Panc1 (cell line): ENCODE data around the gene TANGO6. TPM values are rescaled to one million over a fixed set of nuclear protein-coding genes. Genes with fewer than 3 reads are reported as not detected.

ENCODE experiments used
- ATAC-seq: fragments of 200-7000 bp; cut with Tn5 transposase; 2 replicates; pipeline ENCODE4 v1.9.1; 2020; ENCODE audit warnings: mild to moderate bottlenecking, moderate library complexity
- BruUV-seq: library from RNA; stranded (reverse); fragments of 400-500 nt; replicated peaks from 2 replicates; lab custom pipeline; 2021; lab: Mats Ljungman, UMichigan
- CTCF ChIA-PET: fragments of 300-600 bp; sonication (Branson Sonifier 250); formaldehyde crosslinking; loops from one replicate; lab custom pipeline; 2022; ENCODE audit warnings: antibody characterized with exemption; lab: Charles Lee
- POLR2A ChIA-PET: fragments of 300-600 bp; sonication (Branson Sonifier 250); formaldehyde crosslinking; loops from one replicate; lab custom pipeline; 2022; ENCODE audit warnings: antibody characterized with exemption; lab: Charles Lee
- DNase-seq: peaks from one replicate; pipeline ENCODE4 v3.0.0-alpha.2; 2010; ENCODE audit warnings: low read depth, low spot score
- H3K27ac ChIP-seq: 2 replicates; pipeline ENCODE4 v1.5.1; 2011; ENCODE audit warnings: mild to moderate bottlenecking, low read length, inconsistent platforms
- H3K27me3 ChIP-seq: fragments of 200-500 bp; sonication (Bioruptor generic); 2 replicates; pipeline ENCODE4 v1.6.0; 2014; ENCODE audit warnings: low read length, inconsistent platforms; ENCODE audit not compliant: control insufficient read depth, insufficient read depth
- H3K36me3 ChIP-seq: fragments of 200-500 bp; sonication (Bioruptor generic); 2 replicates; pipeline ENCODE4 v1.5.1; 2014; ENCODE audit warnings: inconsistent platforms, mild to moderate bottlenecking, low read length, moderate library complexity; ENCODE audit not compliant: control insufficient read depth, insufficient read depth
- H3K4me1 ChIP-seq: 2 replicates; pipeline ENCODE4 v1.5.1; 2011; ENCODE audit warnings: inconsistent platforms, mild to moderate bottlenecking, low read length, moderate library complexity; ENCODE audit not compliant: control insufficient read depth, insufficient read depth
- H3K4me3 ChIP-seq, 2 experiments: 2 replicates each; pipeline ENCODE4 v1.5.1; 2011 to 2012; ENCODE audit warnings: low read depth in 2 of 2, low read length in 2 of 2, mild to moderate bottlenecking in 2 of 2, inconsistent platforms in 1 of 2, moderate library complexity in 1 of 2
- H3K9me3 ChIP-seq: fragments of 200-500 bp; sonication (Bioruptor generic); 2 replicates; pipeline ENCODE4 v1.5.1; 2014; ENCODE audit warnings: low read depth, mild to moderate bottlenecking, inconsistent platforms, low read length, moderate library complexity; ENCODE audit not compliant: control insufficient read depth, insufficient read depth
- POLR2AphosphoS5 ChIP-seq: IDR thresholded peaks from 2 replicates; pipeline ENCODE4 v1.6.1; 2012; ENCODE audit warnings: mild to moderate bottlenecking, low read depth, low read length, moderate library complexity
- SIN3A ChIP-seq: IDR thresholded peaks from 2 replicates; pipeline ENCODE4 v1.6.1; 2012; ENCODE audit warnings: low read depth, mild to moderate bottlenecking, low read length, moderate library complexity, borderline replicate concordance; ENCODE audit not compliant: insufficient read depth
- TCF7L2 ChIP-seq: IDR thresholded peaks from 2 replicates; pipeline ENCODE4 v1.6.1; 2011; ENCODE audit warnings: mild to moderate bottlenecking, low read depth, low read length, inconsistent platforms
- in situ Hi-C: cut with HindIII; loops from 2 replicates; pipeline ENCODE4 v1.10.0; 2016; ENCODE audit warnings: low sequenced_read_pairs, low pct_unique_long_range_greater_than_20kb
- intact Hi-C: fragments of 100-400 bp; cut with micrococcal nuclease; formaldehyde crosslinking; loops from one replicate; pipeline ENCODE4 v1.10.0; 2022; ENCODE audit not compliant: unreplicated experiment
- total RNA-seq: library from RNA; stranded (reverse); gene quantifications from one replicate; pipeline ENCODE4 v1.2.1, GENCODE V29; 2021; ENCODE audit not compliant: unreplicated experiment
- TF ChIP-seq, protein P1 (sequence below), 2 experiments: IDR thresholded peaks; 2 replicates each; pipeline ENCODE4 v1.6.1; 2011 to 2012; ENCODE audit warnings: low read depth in 2 of 2, control low read depth in 1 of 2, low read length in 1 of 2, mild to moderate bottlenecking in 1 of 2, moderate library complexity in 1 of 2; ENCODE audit not compliant: insufficient read depth in 1 of 2
- TF ChIP-seq, protein P2 (sequence below): fragments of 450-650 bp; IDR thresholded peaks from 2 replicates; pipeline ENCODE4 v1.5.1; 2017; ENCODE audit warnings: mild to moderate bottlenecking

Gene TANGO6
- total RNA-seq, 1 experiment from 2014 or later: 11.0 TPM

DNA sequence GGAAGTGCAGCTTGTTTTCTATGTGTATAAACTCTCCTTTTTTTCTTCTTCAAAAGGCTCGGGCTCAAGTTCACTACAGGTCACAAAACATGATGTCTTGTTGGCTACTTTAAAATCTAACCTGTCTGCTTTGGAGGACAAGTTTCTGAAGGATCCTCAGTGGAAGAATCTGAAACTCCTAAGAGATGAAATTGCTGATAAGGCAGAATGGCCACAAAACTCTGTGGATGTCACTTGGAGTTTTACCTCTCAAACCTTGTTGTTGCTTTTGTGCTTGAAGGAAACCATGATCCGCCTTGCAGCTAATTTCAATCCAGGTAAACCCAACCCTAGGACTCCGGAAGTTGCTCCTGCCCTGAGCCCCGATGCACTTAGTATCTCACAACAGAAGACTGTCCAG is 16.5 kb downstream of the TANGO6 start:
- CTCF ChIA-PET: no interaction called here
- ATAC-seq (no peak), DNase-seq (no peak)
- no peaks in the 10 kb centered on the region for H3K36me3 ChIP-seq
- no peak for TF ChIP-seq TCF7L2
- TF ChIP-seq SIN3A: no peak
- TF ChIP-seq, protein P1, sequence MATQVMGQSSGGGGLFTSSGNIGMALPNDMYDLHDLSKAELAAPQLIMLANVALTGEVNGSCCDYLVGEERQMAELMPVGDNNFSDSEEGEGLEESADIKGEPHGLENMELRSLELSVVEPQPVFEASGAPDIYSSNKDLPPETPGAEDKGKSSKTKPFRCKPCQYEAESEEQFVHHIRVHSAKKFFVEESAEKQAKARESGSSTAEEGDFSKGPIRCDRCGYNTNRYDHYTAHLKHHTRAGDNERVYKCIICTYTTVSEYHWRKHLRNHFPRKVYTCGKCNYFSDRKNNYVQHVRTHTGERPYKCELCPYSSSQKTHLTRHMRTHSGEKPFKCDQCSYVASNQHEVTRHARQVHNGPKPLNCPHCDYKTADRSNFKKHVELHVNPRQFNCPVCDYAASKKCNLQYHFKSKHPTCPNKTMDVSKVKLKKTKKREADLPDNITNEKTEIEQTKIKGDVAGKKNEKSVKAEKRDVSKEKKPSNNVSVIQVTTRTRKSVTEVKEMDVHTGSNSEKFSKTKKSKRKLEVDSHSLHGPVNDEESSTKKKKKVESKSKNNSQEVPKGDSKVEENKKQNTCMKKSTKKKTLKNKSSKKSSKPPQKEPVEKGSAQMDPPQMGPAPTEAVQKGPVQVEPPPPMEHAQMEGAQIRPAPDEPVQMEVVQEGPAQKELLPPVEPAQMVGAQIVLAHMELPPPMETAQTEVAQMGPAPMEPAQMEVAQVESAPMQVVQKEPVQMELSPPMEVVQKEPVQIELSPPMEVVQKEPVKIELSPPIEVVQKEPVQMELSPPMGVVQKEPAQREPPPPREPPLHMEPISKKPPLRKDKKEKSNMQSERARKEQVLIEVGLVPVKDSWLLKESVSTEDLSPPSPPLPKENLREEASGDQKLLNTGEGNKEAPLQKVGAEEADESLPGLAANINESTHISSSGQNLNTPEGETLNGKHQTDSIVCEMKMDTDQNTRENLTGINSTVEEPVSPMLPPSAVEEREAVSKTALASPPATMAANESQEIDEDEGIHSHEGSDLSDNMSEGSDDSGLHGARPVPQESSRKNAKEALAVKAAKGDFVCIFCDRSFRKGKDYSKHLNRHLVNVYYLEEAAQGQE (IDR thresholded peaks at IDR 0.05; ENCODE audit: insufficient read depth in 1 of 2, low read depth in 2 of 2, low read length in 1 of 2): no peak
- TF ChIP-seq, protein P2, sequence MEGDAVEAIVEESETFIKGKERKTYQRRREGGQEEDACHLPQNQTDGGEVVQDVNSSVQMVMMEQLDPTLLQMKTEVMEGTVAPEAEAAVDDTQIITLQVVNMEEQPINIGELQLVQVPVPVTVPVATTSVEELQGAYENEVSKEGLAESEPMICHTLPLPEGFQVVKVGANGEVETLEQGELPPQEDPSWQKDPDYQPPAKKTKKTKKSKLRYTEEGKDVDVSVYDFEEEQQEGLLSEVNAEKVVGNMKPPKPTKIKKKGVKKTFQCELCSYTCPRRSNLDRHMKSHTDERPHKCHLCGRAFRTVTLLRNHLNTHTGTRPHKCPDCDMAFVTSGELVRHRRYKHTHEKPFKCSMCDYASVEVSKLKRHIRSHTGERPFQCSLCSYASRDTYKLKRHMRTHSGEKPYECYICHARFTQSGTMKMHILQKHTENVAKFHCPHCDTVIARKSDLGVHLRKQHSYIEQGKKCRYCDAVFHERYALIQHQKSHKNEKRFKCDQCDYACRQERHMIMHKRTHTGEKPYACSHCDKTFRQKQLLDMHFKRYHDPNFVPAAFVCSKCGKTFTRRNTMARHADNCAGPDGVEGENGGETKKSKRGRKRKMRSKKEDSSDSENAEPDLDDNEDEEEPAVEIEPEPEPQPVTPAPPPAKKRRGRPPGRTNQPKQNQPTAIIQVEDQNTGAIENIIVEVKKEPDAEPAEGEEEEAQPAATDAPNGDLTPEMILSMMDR: no peak
- no peak for TF ChIP-seq POLR2AphosphoS5
- BruUV-seq: no TSS peak
- intact Hi-C loops (loop anchor here (10.0 kb wide), 1 partner anchor 255 kb away; no protein-coding TSS in a partner anchor), in situ Hi-C loops (no loop called here)
- POLR2A ChIA-PET: no interaction called here
- no peaks in the 10 kb centered on the region for H3K4me1 ChIP-seq
- no peak overlapping the region for H3K27ac ChIP-seq
- no peak overlapping the region for H3K4me3 ChIP-seq
- H3K27me3 ChIP-seq: no peaks in the 10 kb centered on the region
- no peaks in the 10 kb centered on the region for H3K9me3 ChIP-seq

DNA sequence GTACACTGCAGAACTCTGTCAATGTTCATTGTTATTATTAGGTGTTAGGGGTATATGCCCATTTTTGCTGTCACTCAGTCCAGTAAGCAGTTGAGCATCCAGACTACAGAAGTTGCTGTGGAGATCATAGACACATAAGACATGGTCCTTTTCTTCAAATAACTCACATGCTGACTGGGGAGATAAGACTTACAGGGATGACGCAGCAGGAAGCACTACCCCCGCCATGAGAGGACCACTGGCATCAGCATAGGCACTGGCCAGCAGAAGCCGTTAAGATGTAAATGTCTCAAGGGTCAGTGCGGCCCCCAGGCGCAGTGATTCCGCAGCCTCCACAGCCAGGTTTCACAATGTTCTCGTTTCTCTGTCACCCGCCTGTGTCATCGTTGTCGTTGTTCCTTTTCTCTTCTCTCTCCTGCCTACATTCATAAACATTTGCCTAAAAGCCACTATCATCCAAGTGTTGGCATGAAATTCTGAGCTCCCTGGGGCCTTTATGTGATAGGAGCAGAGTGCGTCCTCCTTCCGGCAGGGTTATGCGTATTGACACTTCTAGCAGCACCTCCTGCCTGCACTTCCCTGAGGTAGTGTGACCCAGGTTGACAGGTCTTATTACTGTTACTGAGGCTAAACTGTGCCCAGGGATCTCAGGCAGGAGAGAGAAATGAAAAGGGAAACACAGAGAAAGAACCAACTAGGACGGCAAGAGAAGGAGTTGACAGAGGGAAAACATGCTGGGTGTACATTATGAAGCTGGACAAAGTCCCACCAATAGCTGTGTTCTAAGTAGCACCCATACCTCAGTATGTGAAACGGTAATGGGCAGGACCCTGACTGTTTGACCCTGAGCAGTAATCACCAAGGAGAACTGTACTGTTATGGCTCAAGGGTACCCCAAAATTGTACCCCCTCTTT is 17.9 kb downstream of the TANGO6 start:
- TF ChIP-seq TCF7L2 (no peak), SIN3A (no peak), POLR2AphosphoS5 (no peak)
- TF ChIP-seq, protein P2: no peak
- TF ChIP-seq, protein P1 (IDR thresholded peaks at IDR 0.05; ENCODE audit: insufficient read depth in 1 of 2, low read depth in 2 of 2, low read length in 1 of 2): no peak
- ATAC-seq: no peak
- Histone ChIP-seq H3K4me1 (no peaks in the 10 kb centered on the region), H3K36me3 (no peaks in the 10 kb centered on the region), H3K27ac (no peak overlapping the region), H3K4me3 (no peak overlapping the region), H3K27me3 (no peaks in the 10 kb centered on the region), H3K9me3 (no peaks in the 10 kb centered on the region)
- in situ Hi-C loops (no loop called here), intact Hi-C loops (no loop called here)
- ChIA-PET POLR2A (no interaction called here), CTCF (no interaction called here)
- DNase-seq: no peak
- BruUV-seq: no TSS peak
